Measurements from ENCODE around the gene MIGA2. TPM values are rescaled to one million over a fixed set of nuclear protein-coding genes. Genes with fewer than 3 reads are reported as not detected.

Gene MIGA2
- total RNA-seq, 1 donor from 2014 or later: 38.3 TPM

- Mint-ChIP-seq H3K4me3 (no peak overlapping the region), H3K4me1 (no peaks in the 10 kb centered on the region), H3K36me3 (ENCODE audit: low read depth) (peaks cover 3% of the 10 kb centered on the region), H3K27ac (ENCODE audit: unreplicated experiment) (no peak overlapping the region), H3K9me3 (no peaks in the 10 kb centered on the region), H3K27me3 (ENCODE audit: low read depth) (no peaks in the 10 kb centered on the region)
- no peak for TF ChIP-seq CTCF (conservative IDR thresholded peaks at IDR 0.05)
- DNase-seq (ENCODE audit: low read depth, low spot score): no peak
Observed at GRCh38 chr9:129064499-129064908, 28.1 kb downstream of the MIGA2 start.

- H3K27me3 Mint-ChIP-seq (ENCODE audit: low read depth): no peaks in the 10 kb centered on the region
- peaks cover 3% of the 10 kb centered on the region for H3K36me3 Mint-ChIP-seq (ENCODE audit: low read depth)
- TF ChIP-seq CTCF (conservative IDR thresholded peaks at IDR 0.05): no peak
- H3K9me3 Mint-ChIP-seq: no peaks in the 10 kb centered on the region
- H3K4me1 Mint-ChIP-seq: peaks cover 4% of the 10 kb centered on the region
- H3K27ac Mint-ChIP-seq (ENCODE audit: unreplicated experiment): no peak overlapping the region
- no peak for DNase-seq (ENCODE audit: low read depth, low spot score)
- peak overlapping the region; percentile 48 for H3K4me3 Mint-ChIP-seq
Observed at GRCh38 chr9:129068110-129068509, 31.7 kb downstream of the MIGA2 start.

- no peak for DNase-seq (ENCODE audit: low read depth, low spot score)
- Mint-ChIP-seq H3K4me1 (peaks cover 4% of the 10 kb centered on the region), H3K36me3 (ENCODE audit: low read depth) (peaks cover 3% of the 10 kb centered on the region), H3K4me3 (no peak overlapping the region), H3K9me3 (no peaks in the 10 kb centered on the region), H3K27me3 (ENCODE audit: low read depth) (no peaks in the 10 kb centered on the region), H3K27ac (ENCODE audit: unreplicated experiment) (no peak overlapping the region)
- TF ChIP-seq CTCF (conservative IDR thresholded peaks at IDR 0.05): no peak
Observed at GRCh38 chr9:129068990-129069861, 32.8 kb downstream of the MIGA2 start.

GRCh38 chr9:129069862-129070641 is 33.6 kb downstream of the MIGA2 start:
- no peaks in the 10 kb centered on the region for H3K9me3 Mint-ChIP-seq
- no peak overlapping the region for H3K27ac Mint-ChIP-seq (ENCODE audit: unreplicated experiment)
- no peak overlapping the region for H3K4me3 Mint-ChIP-seq
- TF ChIP-seq CTCF (conservative IDR thresholded peaks at IDR 0.05): no peak
- H3K4me1 Mint-ChIP-seq: peaks cover 4% of the 10 kb centered on the region
- H3K27me3 Mint-ChIP-seq (ENCODE audit: low read depth): no peaks in the 10 kb centered on the region
- H3K36me3 Mint-ChIP-seq (ENCODE audit: low read depth): peaks cover 3% of the 10 kb centered on the region
- no peak for DNase-seq (ENCODE audit: low read depth, low spot score)

- no peak for DNase-seq (ENCODE audit: low read depth, low spot score)
- peaks cover 4% of the 10 kb centered on the region for H3K4me1 Mint-ChIP-seq
- no peaks in the 10 kb centered on the region for H3K27me3 Mint-ChIP-seq (ENCODE audit: low read depth)
- no peaks in the 10 kb centered on the region for H3K9me3 Mint-ChIP-seq
- no peak overlapping the region for H3K27ac Mint-ChIP-seq (ENCODE audit: unreplicated experiment)
- H3K4me3 Mint-ChIP-seq: no peak overlapping the region
- H3K36me3 Mint-ChIP-seq (ENCODE audit: low read depth): peaks cover under 1% of the 10 kb centered on the region
- TF ChIP-seq CTCF (conservative IDR thresholded peaks at IDR 0.05): no peak
Observed at GRCh38 chr9:129070696-129071525, 34.5 kb downstream of the MIGA2 start.
